Epithelial cell of esophagus (primary cell): Measurements from ENCODE around the gene ZNF384.

Experiments
- DNase-seq: peaks from one replicate; pipeline ENCODE4 v3.0.0; 2010; ENCODE audit warnings: low read depth
- H3K4me3 ChIP-seq: 2 replicates; pipeline ENCODE4 v1.5.1; 2011; ENCODE audit warnings: mild to moderate bottlenecking, low read length, control low read depth
- CTCF ChIP-seq: IDR thresholded peaks from 2 replicates; pipeline ENCODE4 v1.5.1; 2011; ENCODE audit warnings: low read depth, mild to moderate bottlenecking, low read length, control low read depth, inconsistent platforms; ENCODE audit not compliant: insufficient read depth; ENCODE audit errors: missing control alignments

Gene ZNF384

GRCh38 chr12:6618483-6619225 is 70.5 kb downstream of the ZNF384 start:
- no peak for TF ChIP-seq CTCF
- DNase-seq, result no peak
- no peak overlapping the region for H3K4me3 ChIP-seq
